Mucosa of rectum (tissue), 2 donors: ENCODE measurements around the gene RAB6B.

ENCODE experiments used
- H3K27ac ChIP-seq, 2 donors: one replicate each; pipeline ENCODE4 v1.7.0; 2013; ENCODE audit warnings: inconsistent platforms in 2 of 2, low read depth in 2 of 2, low read length in 2 of 2
- H3K27me3 ChIP-seq, 2 donors: one replicate each; pipeline ENCODE4 v1.7.0; 2013; ENCODE audit warnings: low read length in 2 of 2; ENCODE audit not compliant: control insufficient read depth in 2 of 2, insufficient read depth in 2 of 2
- H3K36me3 ChIP-seq, 2 donors: one replicate each; pipeline ENCODE4 v1.7.0; 2013; ENCODE audit warnings: low read length in 2 of 2; ENCODE audit not compliant: control insufficient read depth in 2 of 2, insufficient read depth in 2 of 2
- H3K4me1 ChIP-seq, 2 donors: one replicate each; pipeline ENCODE4 v1.7.0; 2013; ENCODE audit warnings: low read length in 2 of 2, mild to moderate bottlenecking in 1 of 2; ENCODE audit not compliant: control insufficient read depth in 2 of 2, insufficient read depth in 2 of 2
- H3K4me3 ChIP-seq, 2 donors: one replicate each; pipeline ENCODE4 v1.7.0; 2013; ENCODE audit warnings: low read length in 2 of 2
- H3K9ac ChIP-seq, 2 donors: one replicate each; pipeline ENCODE4 v1.7.0; 2013; ENCODE audit warnings: low read length in 2 of 2, low read depth in 1 of 2, mild to moderate bottlenecking in 1 of 2
- H3K9me3 ChIP-seq, 2 donors: one replicate each; pipeline ENCODE4 v1.7.0; 2013; ENCODE audit warnings: low read length in 2 of 2; ENCODE audit not compliant: control insufficient read depth in 2 of 2
- donor health status: healthy.
- donor health status: Normal muscosa, but diverticular disease.

RAB6B gene

GRCh38 chr3:133880886-133881455, 14.7 kb downstream of the RAB6B start:
- H3K27ac ChIP-seq, result peak overlapping the region in 1 of 2 donors; percentile 39
- H3K27me3 ChIP-seq, result no peaks in the 10 kb centered on the region
- no peak overlapping the region for H3K4me3 ChIP-seq
- no peak overlapping the region for H3K9ac ChIP-seq
- H3K9me3 ChIP-seq, result no peaks in the 10 kb centered on the region
- H3K4me1 ChIP-seq, result peaks cover 3 to 4% of the 10 kb centered on the region in 2 donors
- no peaks in the 10 kb centered on the region for H3K36me3 ChIP-seq

DNA sequence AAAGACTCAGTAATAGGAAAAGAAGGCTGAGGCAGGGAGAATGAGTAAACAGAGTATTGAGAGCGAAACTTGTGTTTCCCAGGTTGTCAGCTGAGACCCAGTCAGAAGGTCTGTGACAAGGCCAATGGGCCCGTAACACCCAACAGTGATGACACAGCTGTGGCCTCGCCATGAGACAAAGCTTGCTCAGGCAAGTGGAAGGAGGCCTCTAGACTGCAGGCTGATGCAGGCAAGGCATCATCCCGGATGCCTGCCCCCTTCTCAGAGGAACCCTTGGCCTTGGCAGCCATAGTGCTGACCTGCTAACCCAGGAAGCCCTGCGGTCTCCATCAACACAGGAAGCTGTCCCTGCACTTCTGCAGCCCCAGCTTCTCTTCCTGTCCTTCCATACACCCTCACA, 15.4 kb downstream of the RAB6B start:
- peaks cover 3 to 4% of the 10 kb centered on the region in 2 donors for H3K4me1 ChIP-seq
- no peaks in the 10 kb centered on the region for H3K36me3 ChIP-seq
- H3K9ac ChIP-seq, result no peak overlapping the region
- no peaks in the 10 kb centered on the region for H3K27me3 ChIP-seq
- no peaks in the 10 kb centered on the region for H3K9me3 ChIP-seq
- H3K4me3 ChIP-seq, result no peak overlapping the region
- no peak overlapping the region for H3K27ac ChIP-seq

- Histone ChIP-seq H3K4me3 (no peak overlapping the region), H3K36me3 (no peaks in the 10 kb centered on the region), H3K27me3 (no peaks in the 10 kb centered on the region), H3K27ac (no peak overlapping the region), H3K9me3 (no peaks in the 10 kb centered on the region), H3K4me1 (peaks cover 3 to 4% of the 10 kb centered on the region in 2 donors), H3K9ac (no peak overlapping the region)
Measured at GRCh38 chr3:133878518-133878917, 17.2 kb downstream of the RAB6B start.

- Histone ChIP-seq H3K9me3 (no peaks in the 10 kb centered on the region), H3K4me1 (no peaks in the 10 kb centered on the region), H3K4me3 (no peak overlapping the region), H3K36me3 (no peaks in the 10 kb centered on the region), H3K27ac (no peak overlapping the region), H3K27me3 (no peaks in the 10 kb centered on the region), H3K9ac (no peak overlapping the region)
Measured at GRCh38 chr3:133877221-133877620, 18.5 kb downstream of the RAB6B start.

DNA sequence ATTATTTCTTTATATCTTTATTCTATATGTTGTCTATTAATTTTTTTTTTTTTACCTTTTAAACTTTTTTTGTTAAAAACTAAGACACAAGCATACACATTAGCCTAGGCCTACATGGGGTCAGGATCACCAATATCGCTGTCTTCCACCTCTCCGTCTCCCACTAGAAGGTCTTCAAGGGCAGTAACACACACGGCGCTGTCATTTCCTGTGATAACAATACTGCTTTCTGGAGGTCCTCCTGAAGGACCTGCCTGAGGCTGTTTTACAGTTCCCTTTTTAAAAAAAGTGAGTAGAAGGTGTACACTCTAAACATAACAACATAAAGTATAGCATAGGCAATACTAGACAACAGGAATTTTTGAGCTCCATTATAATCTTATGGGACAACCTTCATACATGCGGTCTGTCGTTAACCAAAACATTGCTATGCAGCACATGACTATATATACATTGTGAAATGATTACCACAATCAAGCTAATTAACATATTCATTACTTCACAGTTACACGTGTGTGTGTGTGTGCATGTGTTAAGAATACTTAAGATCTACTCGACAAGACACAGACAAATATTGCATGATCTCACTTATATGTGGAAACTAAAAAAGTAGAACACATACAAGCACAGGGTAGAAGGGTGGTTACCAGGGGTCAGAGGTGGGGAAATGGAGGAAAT, 20.8 kb downstream of the RAB6B start:
- Histone ChIP-seq H3K27me3 (no peaks in the 10 kb centered on the region), H3K27ac (no peak overlapping the region), H3K9ac (no peak overlapping the region), H3K36me3 (no peaks in the 10 kb centered on the region), H3K4me1 (no peaks in the 10 kb centered on the region), H3K4me3 (no peak overlapping the region), H3K9me3 (no peaks in the 10 kb centered on the region)

DNA sequence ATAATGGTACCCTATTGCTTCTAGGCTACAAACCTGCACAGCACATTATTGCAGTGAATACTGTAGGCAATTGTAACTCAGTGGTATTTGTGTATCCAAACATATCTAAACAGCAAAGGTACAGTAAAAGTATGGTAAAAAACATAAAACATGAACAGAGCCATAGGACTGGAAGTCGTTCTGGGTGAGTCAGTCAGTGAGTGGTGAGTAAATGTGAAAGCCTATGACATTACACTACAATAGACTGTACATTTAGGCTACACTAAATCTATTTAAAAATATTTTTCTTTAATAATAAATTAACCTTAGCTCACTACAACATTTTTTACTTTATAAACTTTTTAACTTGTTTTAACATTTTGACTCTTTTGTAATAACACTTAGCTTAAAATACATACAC, 21.3 kb downstream of the RAB6B start:
- Histone ChIP-seq H3K4me1 (no peaks in the 10 kb centered on the region), H3K4me3 (no peak overlapping the region), H3K36me3 (no peaks in the 10 kb centered on the region), H3K27ac (no peak overlapping the region), H3K9ac (no peak overlapping the region), H3K9me3 (no peaks in the 10 kb centered on the region), H3K27me3 (no peaks in the 10 kb centered on the region)

DNA sequence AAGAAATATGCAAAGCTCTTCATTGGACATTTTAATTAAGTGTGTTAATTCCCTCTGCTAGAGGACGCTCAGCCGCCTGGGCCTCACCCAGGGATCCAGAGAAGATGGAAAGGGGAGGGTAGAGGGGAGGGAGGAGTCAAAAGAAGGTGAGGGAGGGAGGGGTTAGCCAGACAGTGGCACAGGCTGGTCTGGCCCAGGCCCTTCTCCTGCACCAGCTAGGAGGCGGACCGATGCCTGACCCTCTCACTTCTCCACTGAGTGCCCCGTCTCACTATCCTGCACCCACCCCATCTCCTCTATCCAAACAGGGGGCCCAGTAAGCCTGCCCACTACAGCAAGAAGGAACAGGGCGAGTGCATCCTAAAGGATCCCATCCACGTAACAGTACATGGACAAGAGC, 22.9 kb downstream of the RAB6B start:
- H3K36me3 ChIP-seq, result no peaks in the 10 kb centered on the region
- H3K4me3 ChIP-seq, result no peak overlapping the region
- no peaks in the 10 kb centered on the region for H3K9me3 ChIP-seq
- H3K4me1 ChIP-seq, result no peaks in the 10 kb centered on the region
- H3K27me3 ChIP-seq, result no peaks in the 10 kb centered on the region
- H3K27ac ChIP-seq, result no peak overlapping the region
- H3K9ac ChIP-seq, result no peak overlapping the region

DNA sequence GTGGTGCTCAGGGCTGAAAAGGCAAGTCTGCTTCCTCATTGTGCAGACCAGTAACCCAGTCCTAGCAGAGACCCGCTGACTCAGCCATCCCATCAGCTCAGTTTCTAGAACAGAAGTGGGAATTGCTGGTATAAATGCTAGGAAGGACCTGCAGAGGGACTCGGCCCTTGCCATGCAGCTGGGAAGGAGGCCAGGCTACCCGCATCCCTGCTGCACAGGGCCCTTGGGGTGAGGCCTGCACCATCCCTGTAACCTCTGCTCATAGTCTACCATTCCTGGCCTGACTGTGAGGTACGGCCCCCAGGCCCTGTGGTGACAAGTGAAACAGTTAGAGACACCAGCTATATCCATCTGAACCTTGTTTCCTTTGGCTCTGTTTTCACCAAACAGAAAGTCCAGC, 23.5 kb downstream of the RAB6B start:
- no peak overlapping the region for H3K9ac ChIP-seq
- H3K27ac ChIP-seq, result no peak overlapping the region
- H3K4me3 ChIP-seq, result no peak overlapping the region
- H3K9me3 ChIP-seq, result no peaks in the 10 kb centered on the region
- H3K36me3 ChIP-seq, result no peaks in the 10 kb centered on the region
- H3K27me3 ChIP-seq, result no peaks in the 10 kb centered on the region
- no peaks in the 10 kb centered on the region for H3K4me1 ChIP-seq

DNA sequence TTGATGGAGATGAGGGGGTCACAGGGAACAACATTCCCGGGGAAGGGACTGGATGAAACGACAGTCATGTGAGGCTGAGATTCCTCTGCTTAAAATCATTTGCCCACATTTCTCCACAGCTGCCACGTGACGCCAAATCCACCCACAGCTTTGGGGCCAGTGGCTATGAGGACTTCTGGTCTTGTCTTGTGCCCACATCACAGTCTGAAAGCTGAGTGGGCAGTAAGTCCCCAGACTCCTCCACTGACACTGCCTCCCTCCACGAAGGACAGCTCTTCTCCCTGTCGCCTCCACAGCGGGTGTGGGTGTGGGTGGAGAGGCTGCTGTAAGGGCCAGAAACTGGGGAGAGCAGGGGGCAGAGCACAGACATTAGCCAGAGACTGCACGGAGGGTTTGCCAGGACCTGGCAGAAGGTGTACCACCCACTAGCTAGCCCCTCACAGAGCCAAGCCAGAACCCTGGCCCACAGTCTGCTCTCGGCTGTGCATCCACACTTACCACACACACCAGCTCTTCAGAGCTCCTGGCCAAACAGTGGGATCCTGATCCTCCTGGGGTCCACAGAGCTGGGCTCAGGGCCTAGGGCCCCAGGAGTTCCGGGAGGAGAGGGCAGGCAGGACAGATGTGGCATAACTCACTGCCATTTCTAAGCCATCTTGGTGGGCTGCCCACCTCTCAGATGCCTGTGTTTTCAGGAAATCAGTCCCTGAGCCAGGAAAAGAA, 24.2 kb downstream of the RAB6B start:
- Histone ChIP-seq H3K27ac (no peak overlapping the region), H3K4me1 (no peaks in the 10 kb centered on the region), H3K9me3 (no peaks in the 10 kb centered on the region), H3K36me3 (no peaks in the 10 kb centered on the region), H3K4me3 (no peak overlapping the region), H3K9ac (no peak overlapping the region), H3K27me3 (no peaks in the 10 kb centered on the region)

DNA sequence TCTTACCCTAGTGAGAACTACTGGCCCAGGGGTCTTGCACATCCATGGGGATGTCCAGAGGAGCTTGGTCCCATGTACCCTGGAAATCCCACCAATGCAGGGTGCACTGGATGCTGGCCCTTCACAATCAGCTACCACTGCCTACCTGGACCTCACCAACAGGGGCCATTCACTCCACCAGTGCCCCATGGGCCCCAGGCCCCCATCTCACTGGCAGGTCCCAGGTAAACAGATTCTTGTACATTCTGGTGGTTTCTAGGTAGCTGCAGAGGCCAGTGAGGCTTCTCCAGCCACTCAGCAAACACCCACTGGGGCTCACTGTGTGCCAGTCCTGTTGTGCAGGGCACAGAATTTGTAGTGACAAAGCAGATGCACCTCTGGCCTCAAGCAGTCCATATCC, 24.9 kb downstream of the RAB6B start:
- Histone ChIP-seq H3K9me3 (no peaks in the 10 kb centered on the region), H3K4me3 (no peak overlapping the region), H3K27me3 (no peaks in the 10 kb centered on the region), H3K27ac (no peak overlapping the region), H3K9ac (no peak overlapping the region), H3K4me1 (no peaks in the 10 kb centered on the region), H3K36me3 (no peaks in the 10 kb centered on the region)
